MM.1S (cell line): ENCODE measurements around the gene UGT1A10.

Source experiments
- EZH2 ChIP-seq: fragments of 300-600 bp; sonication (generic); optimal IDR thresholded peaks from 2 replicates; pipeline ENCODE3; 2017; ENCODE audit warnings: low read depth, mild to moderate bottlenecking, antibody characterized with exemption, low read length, mixed read lengths
- EZH2phosphoT487 ChIP-seq: fragments of 300-600 bp; sonication (generic); IDR thresholded peaks from 2 replicates; pipeline ENCODE4 v1.6.1; 2018; ENCODE audit warnings: antibody characterized with exemption, low read length
- TF ChIP-seq, protein P1 (sequence below): fragments of 300-600 bp; sonication (generic); IDR thresholded peaks from 2 replicates; pipeline ENCODE4 v1.5.1; 2016; ENCODE audit warnings: antibody characterized with exemption, low read length, mixed read lengths

- TF ChIP-seq, protein P1, sequence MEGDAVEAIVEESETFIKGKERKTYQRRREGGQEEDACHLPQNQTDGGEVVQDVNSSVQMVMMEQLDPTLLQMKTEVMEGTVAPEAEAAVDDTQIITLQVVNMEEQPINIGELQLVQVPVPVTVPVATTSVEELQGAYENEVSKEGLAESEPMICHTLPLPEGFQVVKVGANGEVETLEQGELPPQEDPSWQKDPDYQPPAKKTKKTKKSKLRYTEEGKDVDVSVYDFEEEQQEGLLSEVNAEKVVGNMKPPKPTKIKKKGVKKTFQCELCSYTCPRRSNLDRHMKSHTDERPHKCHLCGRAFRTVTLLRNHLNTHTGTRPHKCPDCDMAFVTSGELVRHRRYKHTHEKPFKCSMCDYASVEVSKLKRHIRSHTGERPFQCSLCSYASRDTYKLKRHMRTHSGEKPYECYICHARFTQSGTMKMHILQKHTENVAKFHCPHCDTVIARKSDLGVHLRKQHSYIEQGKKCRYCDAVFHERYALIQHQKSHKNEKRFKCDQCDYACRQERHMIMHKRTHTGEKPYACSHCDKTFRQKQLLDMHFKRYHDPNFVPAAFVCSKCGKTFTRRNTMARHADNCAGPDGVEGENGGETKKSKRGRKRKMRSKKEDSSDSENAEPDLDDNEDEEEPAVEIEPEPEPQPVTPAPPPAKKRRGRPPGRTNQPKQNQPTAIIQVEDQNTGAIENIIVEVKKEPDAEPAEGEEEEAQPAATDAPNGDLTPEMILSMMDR = no peak
- TF ChIP-seq EZH2phosphoT487 = no peak
- TF ChIP-seq EZH2 = no peak
Measured at GRCh38 chr2:233705911-233706506, 69.8 kb downstream of the UGT1A10 start.
